Hepatocyte (in vitro differentiated cells): ENCODE data around the gene SLC26A3. TPM values are rescaled to one million over a fixed set of nuclear protein-coding genes. Genes with fewer than 3 reads are reported as not detected.

Source experiments
- DNase-seq: peaks from one replicate; pipeline ENCODE4 v3.0.0-alpha.2; 2016; ENCODE audit warnings: low spot score
- H2AFZ ChIP-seq: fragments of 200-600 bp; sonication (generic); 2 replicates; pipeline ENCODE4 v1.6.0; 2016; ENCODE audit warnings: antibody characterized with exemption, mild to moderate bottlenecking
- H3K27ac ChIP-seq: fragments of 200-600 bp; sonication (generic); 2 replicates; pipeline ENCODE4 v1.5.1; 2016; ENCODE audit warnings: mild to moderate bottlenecking
- H3K27me3 ChIP-seq: fragments of 200-600 bp; sonication (generic); 2 replicates; pipeline ENCODE4 v1.6.1; 2016
- H3K36me3 ChIP-seq: fragments of 200-600 bp; sonication (generic); replicated peaks from 2 replicates; pipeline ENCODE4 v1.5.1; 2016; ENCODE audit warnings: low read depth; ENCODE audit not compliant: insufficient read depth
- H3K4me1 ChIP-seq: fragments of 200-600 bp; sonication (generic); 2 replicates; pipeline ENCODE4 v1.5.1; 2016; ENCODE audit warnings: mild to moderate bottlenecking, moderate library complexity; ENCODE audit not compliant: insufficient read depth
- H3K4me2 ChIP-seq: fragments of 200-600 bp; sonication (generic); 2 replicates; pipeline ENCODE4 v1.6.0; 2016
- H3K4me3 ChIP-seq: fragments of 200-600 bp; sonication (generic); 2 replicates; pipeline ENCODE4 v1.5.1; 2016; ENCODE audit warnings: mild to moderate bottlenecking
- H3K79me2 ChIP-seq: fragments of 200-600 bp; sonication (generic); 2 replicates; pipeline ENCODE4 v1.6.0; 2017; ENCODE audit warnings: mild to moderate bottlenecking
- H3K9me2 ChIP-seq: fragments of 200-600 bp; sonication (generic); replicated peaks from 2 replicates; pipeline ENCODE4 v1.6.0; 2017; ENCODE audit warnings: mild to moderate bottlenecking; ENCODE audit not compliant: insufficient read depth
- H3K9me3 ChIP-seq: fragments of 200-600 bp; sonication (generic); 2 replicates; pipeline ENCODE4 v1.5.1; 2016; ENCODE audit warnings: low read depth, mild to moderate bottlenecking
- H4K20me1 ChIP-seq: fragments of 200-600 bp; sonication (generic); 2 replicates; pipeline ENCODE4 v1.6.0; 2016; ENCODE audit warnings: mild to moderate bottlenecking; ENCODE audit not compliant: insufficient read depth, poor library complexity, severe bottlenecking
- CTCF ChIP-seq: fragments of 200-600 bp; sonication (generic); IDR thresholded peaks from 2 replicates; pipeline ENCODE4 v1.5.1; 2016; ENCODE audit warnings: antibody characterized with exemption, mild to moderate bottlenecking; ENCODE audit not compliant: poor library complexity
- EZH2 ChIP-seq: fragments of 200-600 bp; sonication (generic); IDR thresholded peaks from 2 replicates; pipeline ENCODE4 v1.6.1; 2016; ENCODE audit warnings: antibody characterized with exemption, mild to moderate bottlenecking, borderline replicate concordance
- EZH2phosphoT487 ChIP-seq: fragments of 200-600 bp; sonication (generic); IDR thresholded peaks from one replicate; pipeline ENCODE4 v1.6.1; 2018; ENCODE audit warnings: antibody characterized with exemption, mild to moderate bottlenecking, low read depth, moderate library complexity; ENCODE audit not compliant: unreplicated experiment, severe bottlenecking
- WGBS: methylation state at CpG from one replicate; pipeline ENCODE4 v1.1.6; 2016; ENCODE audit warnings: low lambda C conversion rate; ENCODE audit errors: missing lambda C conversion rate; 5-methylcytosine and 5-hydroxymethylcytosine counted together
- polyA plus RNA-seq: library from polyadenylated mRNA; unstranded; fragments of >200 nt; fragmentation: Nextera tagmentation; extraction: Ambion mirVana; gene quantifications from 2 replicates; pipeline ENCODE4 v1.2.1, GENCODE V29; 2016
- total RNA-seq: library from RNA; depleted of rRNA; stranded (reverse); fragments of >200 nt; gene quantifications from 2 replicates; pipeline ENCODE4 v1.2.3, GENCODE V29; 2014

The SLC26A3 gene
- total and polyA plus RNA-seq, 2 experiments from 2014 or later: 8.1 to 18.1 TPM

- no peak overlapping the region for H3K27ac ChIP-seq
- DNase-seq: no peak
- H3K27me3 ChIP-seq: no peaks in the 10 kb centered on the region
- H3K9me3 ChIP-seq: no peaks in the 10 kb centered on the region
- H3K4me3 ChIP-seq: no peak overlapping the region
- H3K4me1 ChIP-seq: peaks cover 4% of the 10 kb centered on the region
- no peak overlapping the region for H2AFZ ChIP-seq
- no peaks in the 10 kb centered on the region for H3K9me2 ChIP-seq
- no peaks in the 10 kb centered on the region for H4K20me1 ChIP-seq
- WGBS: 94% methylated on average over 18 of the region's 18 CpGs
- H3K4me2 ChIP-seq: no peak overlapping the region
- H3K79me2 ChIP-seq: no peaks in the 10 kb centered on the region
- H3K36me3 ChIP-seq: no peaks in the 10 kb centered on the region
- TF ChIP-seq CTCF (no peak), EZH2 (no peak), EZH2phosphoT487 (no peak)
Measured at GRCh38 chr7:107847168-107847835, 44.3 kb upstream of the SLC26A3 start.

GRCh38 chr7:107846324-107846723 is 43.3 kb upstream of the SLC26A3 start:
- DNase-seq: no peak
- H2AFZ ChIP-seq: no peak overlapping the region
- TF ChIP-seq CTCF: no peak
- TF ChIP-seq EZH2: no peak
- TF ChIP-seq EZH2phosphoT487: no peak
- no peak overlapping the region for H3K27ac ChIP-seq
- H3K9me2 ChIP-seq: no peaks in the 10 kb centered on the region
- no peaks in the 10 kb centered on the region for H3K27me3 ChIP-seq
- no peaks in the 10 kb centered on the region for H3K36me3 ChIP-seq
- peaks cover 4% of the 10 kb centered on the region for H3K4me1 ChIP-seq
- H3K9me3 ChIP-seq: no peaks in the 10 kb centered on the region
- no peaks in the 10 kb centered on the region for H3K79me2 ChIP-seq
- no peak overlapping the region for H3K4me3 ChIP-seq
- no peak overlapping the region for H3K4me2 ChIP-seq
- no peaks in the 10 kb centered on the region for H4K20me1 ChIP-seq

- Histone ChIP-seq H3K27ac (no peak overlapping the region), H3K27me3 (no peaks in the 10 kb centered on the region), H3K79me2 (no peaks in the 10 kb centered on the region), H3K9me3 (no peaks in the 10 kb centered on the region), H3K36me3 (no peaks in the 10 kb centered on the region), H3K4me3 (no peak overlapping the region), H4K20me1 (no peaks in the 10 kb centered on the region), H2AFZ (no peak overlapping the region), H3K9me2 (no peaks in the 10 kb centered on the region), H3K4me1 (no peaks in the 10 kb centered on the region), H3K4me2 (no peak overlapping the region)
- DNase-seq: no peak
- TF ChIP-seq EZH2: no peak
- no peak for TF ChIP-seq EZH2phosphoT487
- TF ChIP-seq CTCF: no peak
- WGBS: 96% methylated on average over 16 of the region's 16 CpGs
Measured at GRCh38 chr7:107843184-107843583, 40.2 kb upstream of the SLC26A3 start.

- TF ChIP-seq EZH2phosphoT487: no peak
- no peak for TF ChIP-seq CTCF
- TF ChIP-seq EZH2: no peak
- DNase-seq: no peak
- H3K4me2 ChIP-seq: no peak overlapping the region
- H2AFZ ChIP-seq: no peak overlapping the region
- no peaks in the 10 kb centered on the region for H3K27me3 ChIP-seq
- 96% methylated on average over 3 of the region's 3 CpGs for whole genome bisulfite sequencing
- no peaks in the 10 kb centered on the region for H4K20me1 ChIP-seq
- no peaks in the 10 kb centered on the region for H3K79me2 ChIP-seq
- H3K4me3 ChIP-seq: no peak overlapping the region
- H3K27ac ChIP-seq: no peak overlapping the region
- H3K9me2 ChIP-seq: no peaks in the 10 kb centered on the region
- no peaks in the 10 kb centered on the region for H3K9me3 ChIP-seq
- H3K36me3 ChIP-seq: no peaks in the 10 kb centered on the region
- H3K4me1 ChIP-seq: peaks cover 8% of the 10 kb centered on the region
Measured at GRCh38 chr7:107842213-107842612, 39.2 kb upstream of the SLC26A3 start.
